HG03354 (cell line): ENCODE results near the gene CCDC178.
"Not testable (repeated sequence)": the region's sequence is repeated elsewhere in the genome, so short reads cannot be mapped to it uniquely, and the experiment has no call there.

Experiments used
- ATAC-seq: cut with Tn5 transposase; IDR thresholded peaks from one replicate; pipeline ENCODE4 v1.9.1; 2021; ENCODE audit warnings: mild to moderate bottlenecking; ENCODE audit not compliant: unreplicated experiment, poor library complexity, severe bottlenecking

Gene CCDC178

GRCh38 chr18:33356735-33357134, 83.8 kb downstream of the CCDC178 start:
- ATAC-seq = no peak

- no peak for ATAC-seq
These were observed 84.8 kb downstream of the CCDC178 start for GRCh38 chr18:33355756-33356155.

- no peak for ATAC-seq
These were observed 85.3 kb downstream of the CCDC178 start for GRCh38 chr18:33355263-33355662.

DNA sequence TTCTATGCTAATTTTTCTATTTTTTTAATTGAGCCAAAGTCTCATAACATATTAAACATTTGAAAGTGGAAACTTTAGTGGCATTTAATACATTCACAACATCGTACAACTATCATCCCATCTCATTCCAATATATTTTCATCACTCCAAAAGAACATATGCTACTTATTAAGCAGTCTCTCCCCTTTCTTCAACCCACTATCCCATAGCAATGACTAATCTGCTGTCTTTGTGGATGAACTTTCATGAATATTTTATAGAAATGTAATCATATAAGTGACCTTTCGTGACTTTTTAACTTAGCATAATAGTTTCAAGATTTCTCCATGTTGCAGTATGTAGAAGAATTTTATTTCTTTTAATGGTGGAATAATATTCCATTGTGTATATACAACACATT, 90.3 kb downstream of the CCDC178 start:
- no peak for ATAC-seq

GRCh38 chr18:33339733-33340132, 100.8 kb downstream of the CCDC178 start:
- not testable (repeated sequence) for ATAC-seq

DNA sequence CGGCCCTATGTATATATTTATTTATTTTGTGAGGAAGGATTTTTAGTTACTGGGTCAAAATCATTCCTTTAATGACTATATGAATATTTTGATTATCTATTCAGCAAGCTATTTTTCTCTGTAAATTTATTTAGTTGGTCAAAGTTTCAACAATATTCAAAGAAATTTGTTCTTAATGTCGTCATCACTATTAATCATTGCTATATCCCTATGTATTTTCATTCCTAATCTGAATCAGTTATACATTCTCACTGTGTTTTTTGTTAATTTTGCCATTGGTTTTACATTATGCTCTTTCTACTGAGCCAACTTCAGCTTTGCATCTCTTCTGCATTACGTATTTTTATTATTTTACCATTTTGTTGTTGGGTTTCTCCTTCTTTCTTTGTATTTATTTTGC, 105.7 kb downstream of the CCDC178 start:
- ATAC-seq = no peak

- ATAC-seq = no peak
These were observed 109.8 kb downstream of the CCDC178 start for GRCh38 chr18:33330711-33331110.

GRCh38 chr18:33326975-33327374, 113.5 kb downstream of the CCDC178 start:
- ATAC-seq = no peak

- ATAC-seq = no peak
These were observed 122.9 kb downstream of the CCDC178 start for GRCh38 chr18:33317640-33318039.

DNA sequence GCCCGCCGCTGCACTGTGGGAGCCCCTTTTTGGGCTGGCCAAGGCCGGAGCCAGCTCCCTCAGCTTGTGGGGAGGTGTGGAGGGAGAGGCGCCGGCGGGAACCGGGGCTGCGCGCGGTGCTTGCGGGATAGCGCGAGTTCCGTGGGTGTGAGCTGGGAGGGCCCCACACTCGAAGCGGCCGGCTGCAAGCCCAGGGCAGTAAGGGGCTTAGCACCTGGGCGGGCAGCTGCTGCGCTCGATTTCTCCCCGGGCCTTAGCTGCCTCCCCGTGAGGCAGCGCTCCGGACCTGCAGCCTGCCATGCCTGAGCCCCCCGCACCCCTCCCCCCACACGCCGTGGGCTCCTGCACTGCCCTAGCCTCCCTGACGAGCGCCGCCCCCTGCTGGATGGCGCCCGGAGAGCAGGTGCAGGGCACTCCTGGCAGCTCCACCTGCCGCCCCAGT, 124.4 kb downstream of the CCDC178 start:
- no peak for ATAC-seq

DNA sequence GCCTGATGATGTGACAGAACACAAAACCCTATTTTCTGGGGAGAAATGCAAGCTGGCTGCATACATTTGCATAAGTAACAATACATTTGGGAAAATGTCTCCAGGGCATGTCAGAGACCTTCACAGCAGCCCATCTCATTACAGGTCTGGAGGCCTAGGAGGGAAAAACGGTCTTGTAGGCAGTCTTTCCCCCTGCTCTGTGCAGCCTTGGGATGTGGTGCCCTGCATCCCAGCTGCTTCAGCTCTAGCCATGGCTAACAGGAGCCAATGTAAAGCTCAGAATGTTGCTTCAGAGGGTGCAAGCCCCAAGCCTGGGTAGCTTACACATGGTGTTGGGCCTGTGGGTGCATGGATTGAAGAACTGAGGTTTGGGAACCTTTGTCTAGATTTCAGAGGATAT, 133.0 kb downstream of the CCDC178 start:
- ATAC-seq = no peak

DNA sequence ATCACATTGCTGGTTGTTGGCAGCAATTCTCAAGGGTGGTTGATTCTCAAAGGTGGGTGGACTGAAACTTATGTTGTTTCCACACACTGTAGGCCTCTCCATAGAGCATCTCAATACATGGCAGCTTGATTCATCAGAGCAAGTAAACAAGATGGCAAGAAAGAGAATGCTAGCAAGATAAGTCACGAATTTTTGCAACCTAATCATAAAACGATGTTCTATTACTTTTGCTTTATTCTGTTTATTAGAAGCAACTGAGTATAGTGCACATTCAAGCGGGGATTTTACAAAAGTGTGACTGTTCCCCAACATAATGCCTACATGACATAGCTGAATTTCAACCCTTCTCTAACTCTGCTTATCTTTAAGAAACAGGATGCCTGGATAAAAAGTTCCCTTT, 136.2 kb downstream of the CCDC178 start:
- ATAC-seq = no peak

GRCh38 chr18:33291539-33291938, 149.0 kb downstream of the CCDC178 start:
- no peak for ATAC-seq

GRCh38 chr18:33288082-33288716, 152.3 kb downstream of the CCDC178 start:
- ATAC-seq = no peak

DNA sequence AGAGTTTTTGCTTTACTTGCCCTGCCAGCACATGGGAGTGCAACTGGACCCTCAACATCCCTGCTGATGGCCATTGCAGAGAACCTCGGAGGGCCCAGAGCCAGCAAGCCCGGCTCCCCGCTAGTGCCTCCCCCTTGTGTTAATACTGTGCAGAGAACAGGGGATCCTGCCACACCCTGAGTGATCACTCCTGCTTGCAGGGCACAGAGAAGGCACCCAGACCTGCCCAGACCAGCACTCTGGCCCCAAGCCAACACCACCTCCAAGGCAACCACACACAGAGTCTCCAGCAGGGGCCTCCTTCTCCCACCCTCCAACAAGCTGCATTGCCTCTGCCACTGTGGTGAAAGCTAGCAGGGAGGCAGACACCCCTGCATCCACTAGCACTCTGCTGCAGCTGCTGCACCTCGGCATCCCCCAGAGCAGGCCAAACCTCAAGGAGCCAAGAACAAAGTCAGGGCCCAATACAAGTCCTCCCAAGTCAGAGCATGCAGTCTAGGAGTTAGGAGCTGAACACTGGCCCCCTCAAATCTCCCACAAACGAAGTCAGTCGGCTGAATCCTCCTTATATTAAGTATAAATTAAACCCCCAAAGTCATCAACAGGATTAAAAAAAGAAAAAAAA, 157.7 kb downstream of the CCDC178 start:
- ATAC-seq = no peak

DNA sequence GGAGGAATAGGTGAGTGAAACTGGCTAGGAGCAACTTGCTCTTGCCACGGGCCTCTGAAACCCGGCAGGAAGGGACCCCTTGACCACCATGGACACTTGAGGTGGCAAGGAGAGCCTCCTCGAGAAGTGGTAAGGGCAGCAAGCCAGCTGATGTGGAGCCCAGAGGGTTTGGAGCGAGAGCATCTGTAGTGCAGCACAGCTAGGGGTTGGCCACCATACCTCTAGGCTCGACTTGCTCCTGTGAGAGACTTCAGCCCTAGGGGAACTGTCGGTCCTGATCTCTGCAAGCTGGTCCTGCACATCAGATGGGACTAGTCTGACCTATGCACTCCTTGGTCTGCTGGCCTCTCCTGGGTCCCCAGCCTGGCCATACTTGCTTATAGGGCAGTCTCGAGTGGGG, 158.4 kb downstream of the CCDC178 start:
- no peak for ATAC-seq

GRCh38 chr18:33277431-33277830, 163.1 kb downstream of the CCDC178 start:
- ATAC-seq = no peak

GRCh38 chr18:33275843-33276242, 164.7 kb downstream of the CCDC178 start:
- no peak for ATAC-seq

DNA sequence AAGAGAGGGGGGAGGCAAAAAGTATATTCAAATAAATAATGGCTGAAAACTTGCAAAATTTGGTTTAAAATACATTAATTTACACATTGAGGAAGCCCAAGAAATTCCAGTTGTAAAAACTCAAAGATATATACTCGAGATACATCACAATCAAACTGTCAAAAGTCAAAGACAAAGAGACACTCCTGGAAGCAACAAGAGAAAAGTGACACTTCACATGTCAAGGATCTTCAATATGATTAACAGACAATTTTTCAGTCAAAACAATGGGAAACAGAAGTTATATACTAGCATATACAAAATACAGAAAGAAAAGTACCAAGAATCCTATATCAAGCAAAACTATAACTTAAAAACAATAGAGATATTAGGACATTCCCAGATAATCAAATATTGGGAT, 170.2 kb downstream of the CCDC178 start:
- no peak for ATAC-seq

GRCh38 chr18:33269223-33269622, 171.3 kb downstream of the CCDC178 start:
- no peak for ATAC-seq

DNA sequence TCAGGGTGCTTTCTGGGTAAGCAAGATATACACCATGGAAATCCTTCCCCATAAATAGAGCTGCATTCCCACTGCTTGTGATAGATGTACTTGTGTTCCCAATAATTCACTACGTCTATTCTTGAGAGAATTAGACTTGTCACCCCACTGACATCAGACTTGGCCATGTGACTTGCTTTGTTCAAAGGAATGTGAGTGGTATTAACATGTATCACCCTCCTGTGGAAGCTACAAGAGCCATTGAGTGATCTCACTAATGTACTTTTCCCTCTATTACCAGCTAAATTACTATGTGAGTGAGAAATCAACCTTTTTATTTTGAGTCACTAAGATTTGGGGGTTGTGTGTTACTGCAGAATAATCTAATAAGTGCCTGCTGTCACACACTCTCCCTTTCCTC, 176.0 kb downstream of the CCDC178 start:
- no peak for ATAC-seq

DNA sequence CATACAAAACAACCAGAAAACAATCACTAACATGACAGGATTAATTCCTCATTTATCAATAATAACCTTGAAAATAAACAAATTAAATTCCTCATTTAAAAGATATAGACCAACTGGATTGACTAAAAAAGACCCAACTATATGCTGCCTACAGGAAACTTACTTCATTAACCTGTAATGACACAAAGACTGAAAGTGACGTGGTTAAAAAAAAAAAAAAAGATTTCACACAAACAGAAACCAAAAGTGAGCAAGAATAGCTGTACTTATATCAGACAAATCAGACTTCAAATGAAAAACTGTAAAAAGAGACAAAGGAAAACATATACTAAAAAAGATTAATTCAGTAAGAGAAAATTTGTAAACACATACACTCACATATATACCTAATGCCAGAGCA, 201.2 kb downstream of the CCDC178 start:
- ATAC-seq = no peak
